ENCODE data around the gene CHMP4A. TPM values are rescaled to one million over a fixed set of nuclear protein-coding genes. Genes with fewer than 3 reads are reported as not detected.

CHMP4A gene
- polyA plus RNA-seq, 1 donor from 2014 or later = 55.3 TPM

DNA sequence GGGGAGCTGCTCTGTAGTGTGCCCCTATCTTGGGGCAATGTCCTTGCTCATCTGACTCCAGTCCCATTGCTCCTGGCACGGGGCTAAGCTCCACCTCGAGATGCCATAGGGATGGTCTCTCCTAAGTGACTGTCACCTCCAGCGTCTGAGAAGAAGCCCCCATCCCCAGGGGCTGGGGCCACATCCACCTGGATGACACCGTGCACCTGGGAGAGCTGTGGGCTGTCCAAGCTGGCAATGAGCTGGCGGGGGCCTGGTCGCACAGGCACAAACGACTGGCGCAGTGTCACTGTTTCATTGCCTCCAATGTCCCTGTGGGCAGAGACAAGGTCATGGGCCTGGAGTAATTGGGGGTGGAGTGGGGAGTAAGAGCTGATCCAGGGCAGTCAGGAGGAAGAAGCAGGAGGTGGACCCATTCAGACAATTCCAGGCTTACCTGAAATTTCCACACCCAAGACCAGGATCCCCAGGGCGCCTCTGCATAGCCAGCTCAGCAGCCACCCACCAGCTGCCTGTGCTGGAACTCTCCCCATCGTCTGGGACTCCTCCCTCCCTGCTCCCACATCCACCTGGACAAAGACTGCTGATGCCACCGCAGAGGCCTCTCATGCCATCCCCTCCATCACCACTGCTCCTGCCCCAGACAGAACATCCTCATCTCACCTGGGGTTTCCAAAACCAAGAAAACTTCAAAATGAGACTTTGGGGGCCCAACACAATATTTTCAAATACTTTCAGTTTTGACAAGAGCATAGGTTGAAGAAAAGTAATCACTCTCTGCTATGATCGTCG, 36.1 kb upstream of the CHMP4A start:
- Histone ChIP-seq H3K79me2 (replicated peaks; ENCODE audit: insufficient read depth, low read length) (no peaks in the 10 kb centered on the region), H3K27ac (ENCODE audit: low read length) (no peak overlapping the region), H3F3A (ENCODE audit: insufficient read depth, low read length, poor library complexity, severe bottlenecking) (no peaks in the 10 kb centered on the region), H3K27me3 (ENCODE audit: insufficient read depth, low read depth, low read length) (no peaks in the 10 kb centered on the region), H4K20me1 (ENCODE audit: insufficient read depth) (no peaks in the 10 kb centered on the region), H3K9me2 (ENCODE audit: insufficient read depth, low read length) (no peaks in the 10 kb centered on the region), H3K4me2 (ENCODE audit: low read length) (no peak overlapping the region), H3K36me3 (ENCODE audit: insufficient read depth, low read length) (no peaks in the 10 kb centered on the region), H3K9ac (ENCODE audit: low read length) (no peak overlapping the region), H2AFZ (ENCODE audit: low read depth, low read length) (no peak overlapping the region), H3K9me3 (ENCODE audit: low read length) (no peaks in the 10 kb centered on the region), H3K4me3 (ENCODE audit: low read length) (no peak overlapping the region)
- TF ChIP-seq, protein P1, sequence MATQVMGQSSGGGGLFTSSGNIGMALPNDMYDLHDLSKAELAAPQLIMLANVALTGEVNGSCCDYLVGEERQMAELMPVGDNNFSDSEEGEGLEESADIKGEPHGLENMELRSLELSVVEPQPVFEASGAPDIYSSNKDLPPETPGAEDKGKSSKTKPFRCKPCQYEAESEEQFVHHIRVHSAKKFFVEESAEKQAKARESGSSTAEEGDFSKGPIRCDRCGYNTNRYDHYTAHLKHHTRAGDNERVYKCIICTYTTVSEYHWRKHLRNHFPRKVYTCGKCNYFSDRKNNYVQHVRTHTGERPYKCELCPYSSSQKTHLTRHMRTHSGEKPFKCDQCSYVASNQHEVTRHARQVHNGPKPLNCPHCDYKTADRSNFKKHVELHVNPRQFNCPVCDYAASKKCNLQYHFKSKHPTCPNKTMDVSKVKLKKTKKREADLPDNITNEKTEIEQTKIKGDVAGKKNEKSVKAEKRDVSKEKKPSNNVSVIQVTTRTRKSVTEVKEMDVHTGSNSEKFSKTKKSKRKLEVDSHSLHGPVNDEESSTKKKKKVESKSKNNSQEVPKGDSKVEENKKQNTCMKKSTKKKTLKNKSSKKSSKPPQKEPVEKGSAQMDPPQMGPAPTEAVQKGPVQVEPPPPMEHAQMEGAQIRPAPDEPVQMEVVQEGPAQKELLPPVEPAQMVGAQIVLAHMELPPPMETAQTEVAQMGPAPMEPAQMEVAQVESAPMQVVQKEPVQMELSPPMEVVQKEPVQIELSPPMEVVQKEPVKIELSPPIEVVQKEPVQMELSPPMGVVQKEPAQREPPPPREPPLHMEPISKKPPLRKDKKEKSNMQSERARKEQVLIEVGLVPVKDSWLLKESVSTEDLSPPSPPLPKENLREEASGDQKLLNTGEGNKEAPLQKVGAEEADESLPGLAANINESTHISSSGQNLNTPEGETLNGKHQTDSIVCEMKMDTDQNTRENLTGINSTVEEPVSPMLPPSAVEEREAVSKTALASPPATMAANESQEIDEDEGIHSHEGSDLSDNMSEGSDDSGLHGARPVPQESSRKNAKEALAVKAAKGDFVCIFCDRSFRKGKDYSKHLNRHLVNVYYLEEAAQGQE (IDR thresholded peaks at IDR 0.05; ENCODE audit: borderline replicate concordance) = no peak
- TF ChIP-seq TAF1 (IDR thresholded peaks at IDR 0.05; ENCODE audit: low read depth) (no peak), EZH2 (IDR thresholded peaks at IDR 0.05; ENCODE audit: borderline replicate concordance, insufficient read depth, low read length, poor library complexity, severe bottlenecking) (no peak), MXI1 (conservative IDR thresholded peaks at IDR 0.05; ENCODE audit: poor library complexity, severe bottlenecking) (no peak), SMC3 (conservative IDR thresholded peaks at IDR 0.05; ENCODE audit: poor library complexity) (no peak), RAD21 (conservative IDR thresholded peaks at IDR 0.05) (no peak), EP300 (conservative IDR thresholded peaks at IDR 0.05; ENCODE audit: poor library complexity, severe bottlenecking) (no peak), POLR2AphosphoS5 (IDR thresholded peaks at IDR 0.05) (no peak)
- TF ChIP-seq, protein P2, sequence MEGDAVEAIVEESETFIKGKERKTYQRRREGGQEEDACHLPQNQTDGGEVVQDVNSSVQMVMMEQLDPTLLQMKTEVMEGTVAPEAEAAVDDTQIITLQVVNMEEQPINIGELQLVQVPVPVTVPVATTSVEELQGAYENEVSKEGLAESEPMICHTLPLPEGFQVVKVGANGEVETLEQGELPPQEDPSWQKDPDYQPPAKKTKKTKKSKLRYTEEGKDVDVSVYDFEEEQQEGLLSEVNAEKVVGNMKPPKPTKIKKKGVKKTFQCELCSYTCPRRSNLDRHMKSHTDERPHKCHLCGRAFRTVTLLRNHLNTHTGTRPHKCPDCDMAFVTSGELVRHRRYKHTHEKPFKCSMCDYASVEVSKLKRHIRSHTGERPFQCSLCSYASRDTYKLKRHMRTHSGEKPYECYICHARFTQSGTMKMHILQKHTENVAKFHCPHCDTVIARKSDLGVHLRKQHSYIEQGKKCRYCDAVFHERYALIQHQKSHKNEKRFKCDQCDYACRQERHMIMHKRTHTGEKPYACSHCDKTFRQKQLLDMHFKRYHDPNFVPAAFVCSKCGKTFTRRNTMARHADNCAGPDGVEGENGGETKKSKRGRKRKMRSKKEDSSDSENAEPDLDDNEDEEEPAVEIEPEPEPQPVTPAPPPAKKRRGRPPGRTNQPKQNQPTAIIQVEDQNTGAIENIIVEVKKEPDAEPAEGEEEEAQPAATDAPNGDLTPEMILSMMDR (IDR thresholded peaks at IDR 0.05; ENCODE audit: poor library complexity, severe bottlenecking) = no peak

DNA sequence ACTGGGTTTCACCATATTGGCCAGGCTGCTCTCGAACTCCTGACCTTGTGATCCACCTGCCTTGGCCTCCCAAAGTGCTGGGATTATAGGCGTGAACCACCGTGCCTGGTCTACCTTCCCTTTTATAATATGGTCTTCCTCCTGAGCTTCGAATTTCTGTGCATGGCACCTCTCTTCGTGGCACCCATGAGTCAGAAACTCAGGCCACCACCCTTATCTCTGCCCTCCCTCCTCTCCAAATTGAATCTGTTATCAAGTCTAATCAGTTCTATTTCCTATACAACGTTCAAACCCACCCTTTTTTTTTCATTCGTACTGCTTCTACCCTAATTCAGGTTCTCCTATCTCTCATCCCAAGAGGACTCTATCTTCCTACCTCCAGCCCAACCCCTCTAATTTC, 34.1 kb upstream of the CHMP4A start:
- Histone ChIP-seq H3K27ac (ENCODE audit: low read length) (no peak overlapping the region), H3K4me3 (ENCODE audit: low read length) (no peak overlapping the region), H3K9ac (ENCODE audit: low read length) (no peak overlapping the region), H2AFZ (ENCODE audit: low read depth, low read length) (no peak overlapping the region), H3K27me3 (ENCODE audit: insufficient read depth, low read depth, low read length) (no peaks in the 10 kb centered on the region), H3F3A (ENCODE audit: insufficient read depth, low read length, poor library complexity, severe bottlenecking) (peaks cover 5% of the 10 kb centered on the region), H3K9me2 (ENCODE audit: insufficient read depth, low read length) (no peaks in the 10 kb centered on the region), H3K4me2 (ENCODE audit: low read length) (no peak overlapping the region), H3K36me3 (ENCODE audit: insufficient read depth, low read length) (no peaks in the 10 kb centered on the region), H3K9me3 (ENCODE audit: low read length) (no peaks in the 10 kb centered on the region), H4K20me1 (ENCODE audit: insufficient read depth) (no peaks in the 10 kb centered on the region), H3K79me2 (replicated peaks; ENCODE audit: insufficient read depth, low read length) (no peaks in the 10 kb centered on the region)
- TF ChIP-seq SMC3 (conservative IDR thresholded peaks at IDR 0.05; ENCODE audit: poor library complexity) (no peak), RAD21 (conservative IDR thresholded peaks at IDR 0.05) (no peak)
- TF ChIP-seq, protein P1 (IDR thresholded peaks at IDR 0.05; ENCODE audit: borderline replicate concordance) = no peak

Measured in neural cell (in vitro differentiated cells).